Stomach (tissue), 9 donors: ENCODE results near the gene CNGA1. TPM values are rescaled to one million over a fixed set of nuclear protein-coding genes. Genes with fewer than 3 reads are reported as not detected.

Source experiments
- DNase-seq, 2 donors: peaks; one replicate each; pipeline versions ENCODE4 v3.0.0 to v3.0.0-alpha.2; 2013 to 2019
- H3K27ac ChIP-seq, 5 donors: fragments of 200-600 bp in 4 of 5; sonication (generic) in 4 of 5; one replicate each; pipeline ENCODE4 v1.5.1; 2013 to 2019; ENCODE audit warnings: mild to moderate bottlenecking in 1 of 5, moderate library complexity in 1 of 5
- H3K27me3 ChIP-seq, 3 donors: fragments of 200-600 bp; sonication (generic); one replicate each; pipeline ENCODE4 v1.5.1; 2017 to 2019; ENCODE audit warnings: mixed run types in 1 of 3
- H3K36me3 ChIP-seq, 4 donors: fragments of 200-600 bp; sonication (generic); 1 replicate in 3 of 4; 2 replicates in 1 of 4; pipeline ENCODE4 v1.5.1; 2016 to 2019
- H3K4me1 ChIP-seq, 4 donors: fragments of 200-600 bp; sonication (generic); one replicate each; pipeline ENCODE4 v1.5.1; 2016 to 2019
- H3K4me3 ChIP-seq, 4 donors: fragments of 200-600 bp; sonication (generic) in 3 of 4; one replicate each; pipeline ENCODE4 v1.5.1; 2016 to 2019; ENCODE audit warnings: mild to moderate bottlenecking in 1 of 4
- H3K9me3 ChIP-seq, 4 donors: fragments of 200-600 bp; sonication (generic); one replicate each; pipeline ENCODE4 v1.5.1; 2016 to 2019
- CTCF ChIP-seq, 7 experiments: fragments of 450-650 bp in 4 of 7; fragments of 200-600 bp in 3 of 7; sonication (generic) in 3 of 7; IDR thresholded peaks; one replicate each; pipeline ENCODE4 v1.5.1; 2016 to 2019; ENCODE audit warnings: antibody characterized with exemption in 7 of 7, control low read depth in 2 of 7, mild to moderate bottlenecking in 1 of 7
- EP300 ChIP-seq: sonication (generic); formaldehyde crosslinking; IDR thresholded peaks from one replicate; pipeline ENCODE4 v1.6.1; 2017; ENCODE audit warnings: antibody characterized with exemption
- POLR2A ChIP-seq, 4 donors: fragments of 450-650 bp; IDR thresholded peaks; one replicate each; pipeline ENCODE4 v1.6.1; 2016; ENCODE audit warnings: antibody characterized with exemption in 4 of 4, control low read depth in 2 of 4, mild to moderate bottlenecking in 1 of 4, moderate library complexity in 1 of 4
- POLR2AphosphoS5 ChIP-seq, 3 donors: sonication (generic); formaldehyde crosslinking; IDR thresholded peaks; one replicate each; pipeline ENCODE4 v1.6.1; 2016; ENCODE audit warnings: antibody characterized with exemption in 3 of 3
- WGBS, 5 donors: extraction: QIAGEN DNeasy Blood & Tissue Kit in 3 of 5; methylation state at CpG; one replicate each; pipeline versions ENCODE4 v1.1.5 to v1.1.7; 2013 to 2018; 5-methylcytosine and 5-hydroxymethylcytosine counted together
- intact Hi-C: fragments of 100-400 bp; cut with DNase I; formaldehyde crosslinking; loops from one replicate; pipeline ENCODE4 v1.15.1; 2023; ENCODE audit warnings: low total_unique reads
- polyA plus RNA-seq, 3 donors: library from polyadenylated mRNA; stranded (reverse); fragments of 200-250 nt; gene quantifications; one replicate each; pipeline ENCODE4 v1.2.3, GENCODE V29; 2013
- total RNA-seq, 5 donors: library from RNA; depleted of rRNA; stranded (reverse); fragments of >200 nt; gene quantifications; one replicate each; pipeline versions ENCODE4 v1.1.0 to v1.2.3, GENCODE V29; 2014 to 2016
- donor health status: healthy with polysubstance abuse.
- donor health status: Bipolar disorder and iron deficiency.
- donor health status: healthy.

The CNGA1 gene
- total and polyA plus RNA-seq, 8 donors, result 0.56 to 23.8 (median 3.6) TPM; not detected in 2

- H3K9me3 ChIP-seq, result no peaks in the 10 kb centered on the region
- no peak overlapping the region for H3K27ac ChIP-seq
- H3K27me3 ChIP-seq, result no peaks in the 10 kb centered on the region
- intact Hi-C loops, result no loop called here
- H3K4me1 ChIP-seq, result no peaks in the 10 kb centered on the region
- peak in 1 of 2 donors; percentile 34 for DNase-seq
- no peaks in the 10 kb centered on the region for H3K36me3 ChIP-seq
- WGBS, 5 donors, result 68 to 80% (median 75%) methylated on average over 5 of the region's 5 CpGs
- TF ChIP-seq CTCF (IDR thresholded peaks at IDR 0.05) (no peak), POLR2AphosphoS5 (IDR thresholded peaks at IDR 0.05) (no peak), POLR2A (IDR thresholded peaks at IDR 0.05) (no peak), EP300 (no peak)
- H3K4me3 ChIP-seq, result no peak overlapping the region
These were observed 42.4 kb upstream of the CNGA1 start for GRCh38 chr4:48058617-48059530.

- intact Hi-C loops, result no loop called here
- no peak for TF ChIP-seq CTCF (IDR thresholded peaks at IDR 0.05)
- no peak for TF ChIP-seq EP300
- no peak for TF ChIP-seq POLR2A (IDR thresholded peaks at IDR 0.05)
- no peak for TF ChIP-seq POLR2AphosphoS5 (IDR thresholded peaks at IDR 0.05)
- Histone ChIP-seq H3K9me3 (no peaks in the 10 kb centered on the region), H3K27me3 (no peaks in the 10 kb centered on the region), H3K27ac (no peak overlapping the region), H3K36me3 (no peaks in the 10 kb centered on the region), H3K4me1 (peaks cover 16 to 26% (median 23%) of the 10 kb centered on the region in 4 donors), H3K4me3 (no peak overlapping the region)
- DNase-seq, result no peak
- WGBS, 5 donors, result 75 to 100% (median 100%) methylated on average over 1 of the region's 1 CpG
These were observed 34.6 kb upstream of the CNGA1 start for GRCh38 chr4:48051078-48051477.

- no peaks in the 10 kb centered on the region for H3K36me3 ChIP-seq
- no peak overlapping the region for H3K4me3 ChIP-seq
- H3K9me3 ChIP-seq, result no peaks in the 10 kb centered on the region
- intact Hi-C loops, result no loop called here
- H3K27me3 ChIP-seq, result no peaks in the 10 kb centered on the region
- WGBS, 5 donors, result 80 to 95% (median 89%) methylated on average over 8 of the region's 8 CpGs
- no peak for DNase-seq
- TF ChIP-seq EP300, result no peak
- no peak for TF ChIP-seq POLR2AphosphoS5 (IDR thresholded peaks at IDR 0.05)
- TF ChIP-seq CTCF (IDR thresholded peaks at IDR 0.05), result no peak
- TF ChIP-seq POLR2A (IDR thresholded peaks at IDR 0.05), result no peak
- peaks cover 16 to 29% (median 24%) of the 10 kb centered on the region in 4 donors for H3K4me1 ChIP-seq
- no peak overlapping the region for H3K27ac ChIP-seq
These were observed 33.0 kb upstream of the CNGA1 start for GRCh38 chr4:48049483-48049882.

GRCh38 chr4:48047896-48048295, 31.4 kb upstream of the CNGA1 start:
- Histone ChIP-seq H3K9me3 (no peaks in the 10 kb centered on the region), H3K27ac (peak overlapping the region; percentile 58 to 81 (median 68)), H3K36me3 (no peaks in the 10 kb centered on the region), H3K4me1 (peaks cover 16 to 40% (median 32%) of the 10 kb centered on the region in 4 donors), H3K4me3 (no peak overlapping the region), H3K27me3 (no peaks in the 10 kb centered on the region)
- TF ChIP-seq CTCF (IDR thresholded peaks at IDR 0.05) (no peak), POLR2AphosphoS5 (IDR thresholded peaks at IDR 0.05) (peak in 2 of 3 donors; percentile 83)
- DNase-seq, result peak; percentile 71 to 82
- 32 to 38% (median 34%) methylated on average over 1 of the region's 1 CpG for WGBS, 5 donors
- intact Hi-C loops, result no loop called here
